DMS 273 treated with DMSO at 0.1 percent for 48 hours (cell line): ENCODE data around the gene ZNF862.

Source experiments
- DNase-seq: peaks from one replicate; lab custom pipeline; 2025; lab: John Stamatoyannopoulos, UW

Gene ZNF862

DNA sequence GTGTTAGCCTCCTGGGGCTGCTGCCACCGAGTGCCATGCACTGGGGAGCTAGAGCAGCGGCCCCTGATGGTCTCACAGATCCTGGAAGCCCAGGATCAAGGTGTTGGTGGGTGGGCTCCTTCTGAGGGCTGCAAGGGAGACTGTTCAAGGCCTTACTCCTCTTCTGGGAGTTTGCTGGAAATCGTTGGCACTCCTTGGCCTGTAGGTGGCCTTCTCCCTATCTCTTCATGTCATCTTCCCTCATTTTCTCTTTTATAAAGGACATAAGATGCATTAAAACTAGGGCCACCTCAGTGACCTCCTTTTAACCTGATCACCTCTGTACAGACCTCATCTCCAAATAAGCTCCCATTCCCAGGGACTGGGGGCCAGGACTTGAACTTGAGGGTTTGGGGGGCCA is 27.0 kb upstream of the ZNF862 start:
- no peak for DNase-seq

DNA sequence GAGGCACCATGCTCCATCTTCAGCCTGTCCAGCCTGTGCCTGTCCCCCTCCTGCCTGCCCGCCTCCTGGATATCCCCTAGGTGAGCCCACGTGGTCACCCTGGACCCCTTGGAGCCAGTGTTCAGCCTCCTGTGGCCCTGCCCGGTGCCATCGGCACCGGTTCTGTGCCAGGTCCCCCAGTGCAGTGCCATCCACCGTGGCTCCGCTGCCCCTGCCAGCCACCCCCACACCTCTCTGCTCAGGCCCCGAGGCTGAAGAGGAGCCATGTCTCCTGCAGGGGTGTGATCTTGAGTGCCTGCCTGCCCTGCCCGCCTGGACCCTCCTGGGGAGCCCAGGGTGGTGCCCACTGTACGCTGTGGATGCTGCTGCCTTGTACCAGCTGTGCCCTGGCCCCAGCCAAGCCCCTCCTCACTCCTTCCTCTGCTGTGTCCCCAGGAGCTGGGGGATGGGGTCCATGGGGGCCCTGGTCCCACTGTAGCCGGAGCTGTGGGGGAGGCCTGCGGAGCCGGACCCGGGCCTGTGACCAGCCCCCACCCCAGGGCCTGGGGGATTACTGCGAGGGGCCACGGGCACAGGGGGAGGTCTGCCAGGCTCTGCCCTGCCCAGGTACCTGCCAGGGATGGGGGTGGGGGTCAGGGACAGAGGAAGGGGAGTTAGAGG is 26.2 kb upstream of the ZNF862 start:
- DNase-seq, result no peak

DNA sequence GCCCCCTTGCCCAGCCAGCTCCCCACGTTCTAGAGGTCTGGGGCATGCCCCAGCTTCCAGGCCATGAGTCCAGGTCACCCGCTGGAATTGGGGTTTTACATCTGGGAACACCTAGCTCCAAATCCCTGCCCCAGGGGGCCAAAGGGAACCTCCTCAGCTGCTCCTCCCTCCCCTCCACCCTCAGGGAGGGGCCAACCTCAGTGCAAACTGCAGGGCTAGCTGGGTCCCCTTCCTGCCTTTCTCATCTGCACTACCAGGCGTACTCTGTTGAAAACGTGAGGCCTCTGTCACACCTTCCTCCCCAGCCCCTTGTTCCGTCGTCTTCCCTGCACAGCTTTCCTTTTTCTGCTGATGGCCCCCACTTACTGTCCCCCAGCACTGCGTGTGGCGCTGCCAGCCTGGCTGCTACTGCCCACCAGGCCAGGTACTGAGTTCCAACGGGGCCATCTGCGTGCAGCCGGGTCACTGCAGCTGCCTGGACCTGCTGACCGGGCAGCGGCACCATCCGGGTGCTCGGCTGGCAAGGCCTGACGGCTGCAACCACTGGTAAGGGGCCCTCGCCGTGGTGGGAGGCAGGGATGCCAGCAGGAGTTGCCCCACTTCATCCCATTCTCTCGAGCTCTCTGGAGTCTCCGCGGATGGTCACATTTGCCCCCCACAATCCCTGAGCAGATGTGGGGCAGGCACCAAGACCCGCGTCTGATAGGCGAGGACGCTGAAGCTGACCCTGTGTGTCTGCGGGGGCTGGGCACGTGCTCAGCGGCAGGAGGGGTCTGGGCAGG is 24.7 kb upstream of the ZNF862 start:
- no peak for DNase-seq

GRCh38 chr7:149814494-149814893 is 23.7 kb upstream of the ZNF862 start:
- DNase-seq, result no peak

DNA sequence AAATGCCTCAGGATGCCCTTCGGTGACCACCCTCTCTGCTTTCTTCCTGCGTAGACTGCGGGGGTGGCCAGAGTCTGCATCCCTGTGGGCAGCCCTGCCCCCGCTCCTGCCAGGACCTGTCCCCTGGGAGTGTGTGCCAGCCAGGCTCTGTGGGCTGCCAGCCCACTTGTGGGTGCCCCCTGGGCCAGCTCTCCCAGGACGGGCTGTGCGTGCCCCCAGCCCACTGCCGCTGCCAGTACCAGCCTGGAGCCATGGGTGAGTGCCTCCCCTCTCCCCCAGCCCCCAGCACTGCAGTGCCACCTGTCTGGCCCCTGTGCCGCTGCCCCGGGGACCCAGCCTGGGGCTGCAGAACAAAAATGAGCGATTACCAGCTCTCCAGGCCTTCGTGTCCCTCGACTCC is 23.1 kb upstream of the ZNF862 start:
- no peak for DNase-seq

GRCh38 chr7:149815661-149816266 is 22.4 kb upstream of the ZNF862 start:
- DNase-seq, result no peak

DNA sequence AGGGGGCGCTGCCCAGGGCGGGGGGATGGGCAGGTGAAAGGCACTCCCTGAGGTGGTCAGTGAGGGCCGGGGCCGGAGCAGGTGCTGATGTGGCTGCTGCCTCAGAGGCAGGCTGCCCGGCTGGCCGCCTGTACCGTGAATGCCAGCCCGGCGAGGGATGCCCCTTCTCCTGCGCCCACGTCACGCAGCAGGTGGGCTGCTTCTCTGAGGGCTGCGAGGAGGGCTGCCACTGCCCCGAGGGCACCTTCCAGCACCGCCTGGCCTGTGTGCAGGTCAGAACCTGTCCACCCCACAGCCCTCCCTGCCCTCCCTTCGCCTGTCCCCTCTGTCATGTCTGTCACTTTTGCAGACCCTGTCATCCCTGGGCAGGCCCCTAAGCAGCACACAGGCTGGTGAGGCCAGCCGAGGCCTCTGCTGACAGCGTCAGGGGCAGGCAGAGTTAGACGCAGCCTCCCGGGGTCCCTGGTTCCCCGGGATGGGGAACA is 21.9 kb upstream of the ZNF862 start:
- DNase-seq, result no peak

GRCh38 chr7:149816794-149817193 is 21.4 kb upstream of the ZNF862 start:
- no peak for DNase-seq

GRCh38 chr7:149817301-149817771 is 20.8 kb upstream of the ZNF862 start:
- DNase-seq, result no peak

- DNase-seq, result no peak
Observed at GRCh38 chr7:149817836-149818535, 20.2 kb upstream of the ZNF862 start.

DNA sequence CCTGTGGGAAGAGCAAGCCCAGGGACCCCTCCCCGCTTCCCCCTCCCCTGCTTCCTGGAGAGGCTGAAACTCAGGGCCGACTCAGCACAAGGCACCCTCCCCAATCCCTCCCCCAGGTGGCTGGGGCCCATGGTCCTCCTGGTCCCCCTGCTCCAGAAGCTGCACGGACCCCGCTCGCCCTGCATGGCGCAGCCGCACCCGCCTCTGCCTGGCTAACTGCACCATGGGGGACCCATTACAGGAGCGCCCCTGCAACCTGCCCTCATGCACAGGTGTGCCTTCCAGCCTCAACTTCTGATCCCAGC is 19.7 kb upstream of the ZNF862 start:
- DNase-seq, result no peak

DNA sequence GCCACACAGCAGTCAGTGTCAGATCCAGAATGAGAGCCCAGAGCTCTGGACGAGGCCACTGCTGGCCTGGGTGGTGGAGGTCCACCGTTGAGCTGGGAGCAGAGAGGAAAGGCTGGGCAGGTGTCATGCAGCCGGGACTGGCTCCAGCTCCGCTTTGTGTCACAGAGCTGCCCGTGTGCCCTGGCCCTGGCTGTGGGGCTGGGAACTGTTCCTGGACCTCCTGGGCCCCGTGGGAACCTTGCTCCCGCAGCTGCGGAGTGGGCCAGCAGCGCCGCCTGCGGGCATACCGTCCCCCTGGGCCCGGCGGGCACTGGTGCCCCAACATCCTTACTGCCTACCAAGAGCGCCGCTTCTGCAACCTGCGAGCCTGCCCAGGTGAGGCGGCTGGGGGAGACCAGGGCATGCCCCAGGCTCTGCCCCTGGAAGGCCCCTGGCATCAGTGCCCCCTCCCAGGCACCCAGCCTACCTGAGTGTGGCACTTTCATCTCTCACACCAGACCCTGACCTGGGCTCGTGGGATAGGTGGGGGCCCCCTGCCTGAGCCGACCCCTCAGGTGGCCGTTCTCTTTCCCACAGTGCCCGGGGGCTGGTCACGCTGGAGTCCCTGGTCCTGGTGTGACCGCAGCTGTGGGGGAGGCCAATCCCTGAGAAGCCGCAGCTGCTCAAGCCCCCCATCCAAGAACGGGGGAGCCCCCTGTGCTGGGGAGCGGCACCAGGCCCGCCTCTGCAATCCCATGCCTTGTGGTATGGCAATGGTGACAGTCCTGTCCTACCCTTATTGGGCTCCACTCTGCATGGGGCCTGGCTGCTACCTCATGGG is 18.8 kb upstream of the ZNF862 start:
- DNase-seq, result no peak

DNA sequence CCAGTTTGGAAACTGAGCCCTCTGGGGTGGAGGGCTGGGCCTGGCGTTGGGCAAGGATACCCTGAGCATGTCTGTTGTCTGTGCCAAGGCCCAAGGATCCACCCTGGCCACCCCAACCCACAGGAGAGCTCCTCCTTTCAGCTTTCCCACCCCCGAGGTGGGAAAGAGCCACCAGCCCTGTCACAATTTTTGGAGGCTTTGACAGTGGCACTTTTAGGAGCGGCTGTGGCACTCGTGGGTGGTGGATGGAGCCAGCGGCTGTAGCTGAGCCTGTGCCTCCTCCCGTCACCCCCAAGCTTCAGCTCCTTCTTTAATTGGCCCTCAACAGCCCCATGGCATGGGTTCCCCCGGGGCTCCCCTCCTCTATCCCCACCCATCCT is 18.2 kb upstream of the ZNF862 start:
- DNase-seq, result no peak

DNA sequence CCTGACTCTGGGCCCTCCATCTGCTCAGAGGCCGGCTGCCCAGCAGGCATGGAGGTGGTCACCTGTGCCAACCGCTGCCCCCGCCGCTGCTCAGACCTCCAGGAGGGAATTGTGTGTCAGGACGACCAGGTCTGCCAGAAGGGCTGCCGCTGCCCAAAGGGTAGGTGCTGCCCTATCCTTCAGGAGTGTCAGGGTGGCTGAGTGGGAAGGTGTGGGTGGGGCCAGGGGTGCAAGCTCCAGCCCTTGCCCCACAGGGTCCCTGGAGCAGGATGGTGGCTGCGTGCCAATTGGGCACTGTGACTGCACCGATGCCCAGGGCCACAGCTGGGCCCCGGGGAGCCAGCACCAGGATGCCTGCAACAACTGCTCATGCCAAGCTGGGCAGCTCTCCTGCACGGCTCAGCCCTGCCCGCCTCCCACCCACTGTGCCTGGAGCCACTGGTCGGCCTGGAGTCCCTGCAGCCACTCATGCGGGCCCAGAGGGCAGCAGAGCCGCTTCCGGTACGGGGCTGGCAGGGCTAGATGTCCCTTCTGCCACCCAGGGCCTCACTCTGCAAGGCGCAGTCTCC is 17.5 kb upstream of the ZNF862 start:
- DNase-seq, result no peak

DNA sequence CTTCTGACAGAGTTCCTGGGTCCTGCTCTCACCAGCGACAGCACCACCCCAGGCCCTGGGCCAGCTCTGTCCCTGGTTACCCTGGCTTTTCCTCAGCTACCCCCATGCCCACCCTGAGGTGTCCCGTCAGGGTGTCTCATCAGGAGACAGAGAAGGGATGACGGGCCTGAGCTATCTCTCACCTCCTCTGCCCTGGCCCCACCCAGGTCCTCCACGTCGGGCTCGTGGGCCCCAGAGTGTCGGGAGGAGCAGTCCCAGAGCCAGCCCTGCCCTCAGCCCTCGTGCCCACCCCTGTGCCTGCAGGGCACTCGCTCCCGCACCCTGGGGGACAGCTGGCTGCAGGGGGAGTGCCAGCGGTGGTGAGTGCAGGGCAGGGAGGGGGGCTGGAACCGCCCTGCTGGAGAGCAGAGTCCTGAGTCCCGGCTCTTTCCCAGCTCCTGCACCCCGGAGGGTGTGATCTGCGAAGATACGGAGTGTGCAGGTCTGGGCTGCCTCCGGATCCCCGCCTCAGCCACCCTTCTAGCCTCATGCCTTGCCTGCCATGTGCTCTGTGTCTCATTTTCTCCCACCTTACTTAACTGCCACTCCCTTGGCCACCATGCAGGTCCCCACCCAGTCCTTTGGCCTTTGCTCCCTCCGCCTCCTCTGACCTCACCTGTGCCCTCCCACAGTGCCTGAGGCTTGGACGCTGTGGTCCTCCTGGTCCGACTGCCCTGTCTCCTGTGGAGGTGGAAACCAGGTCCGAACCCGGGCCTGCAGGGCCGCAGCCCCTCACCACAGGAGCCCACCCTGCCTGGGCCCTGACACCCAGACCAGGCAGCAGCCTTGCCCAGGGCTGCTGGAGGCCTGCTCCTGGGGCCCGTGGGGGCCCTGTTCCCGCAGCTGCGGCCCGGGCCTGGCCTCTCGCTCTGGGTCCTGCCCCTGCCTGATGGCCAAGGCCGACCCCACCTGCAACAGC is 16.7 kb upstream of the ZNF862 start:
- no peak for DNase-seq

GRCh38 chr7:149822353-149822943 is 15.7 kb upstream of the ZNF862 start:
- DNase-seq, result no peak

DNA sequence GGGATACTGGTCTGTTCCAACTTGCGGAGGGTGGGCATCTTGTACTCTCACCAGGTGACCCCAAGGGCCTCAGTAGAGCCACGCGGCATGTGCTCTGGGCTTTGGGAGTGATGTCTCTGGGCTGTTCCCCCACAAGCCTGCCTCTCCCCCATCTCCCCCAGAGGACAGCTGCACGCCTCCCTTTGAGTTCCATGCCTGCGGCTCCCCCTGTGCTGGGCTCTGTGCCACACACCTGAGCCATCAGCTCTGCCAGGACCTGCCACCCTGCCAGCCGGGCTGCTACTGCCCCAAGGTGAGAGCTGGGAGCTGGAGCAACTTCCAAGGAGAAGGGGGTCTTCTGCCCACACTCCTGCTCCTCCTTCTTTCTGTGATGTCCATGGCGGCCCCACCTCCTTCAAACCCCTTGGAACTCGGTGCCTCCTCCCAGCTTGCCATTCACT is 15.0 kb upstream of the ZNF862 start:
- DNase-seq, result no peak

- no peak for DNase-seq
Observed at GRCh38 chr7:149823631-149824199, 14.5 kb upstream of the ZNF862 start.

- no peak for DNase-seq
Observed at GRCh38 chr7:149824301-149824741, 13.9 kb upstream of the ZNF862 start.
